Ammon's horn (tissue), 1 donor: ENCODE results near the gene SNX17.
"Not testable (repeated sequence)": the region's sequence is repeated elsewhere in the genome, so short reads cannot be mapped to it uniquely, and the experiment has no call there.

Experiments
- DNase-seq: peaks from one replicate; pipeline ENCODE4 v3.0.0-alpha.2; 2016; ENCODE audit warnings: low spot score

SNX17 gene

GRCh38 chr2:27398962-27399361 lies 28.5 kb downstream of the SNX17 start:
- no peak for DNase-seq

DNA sequence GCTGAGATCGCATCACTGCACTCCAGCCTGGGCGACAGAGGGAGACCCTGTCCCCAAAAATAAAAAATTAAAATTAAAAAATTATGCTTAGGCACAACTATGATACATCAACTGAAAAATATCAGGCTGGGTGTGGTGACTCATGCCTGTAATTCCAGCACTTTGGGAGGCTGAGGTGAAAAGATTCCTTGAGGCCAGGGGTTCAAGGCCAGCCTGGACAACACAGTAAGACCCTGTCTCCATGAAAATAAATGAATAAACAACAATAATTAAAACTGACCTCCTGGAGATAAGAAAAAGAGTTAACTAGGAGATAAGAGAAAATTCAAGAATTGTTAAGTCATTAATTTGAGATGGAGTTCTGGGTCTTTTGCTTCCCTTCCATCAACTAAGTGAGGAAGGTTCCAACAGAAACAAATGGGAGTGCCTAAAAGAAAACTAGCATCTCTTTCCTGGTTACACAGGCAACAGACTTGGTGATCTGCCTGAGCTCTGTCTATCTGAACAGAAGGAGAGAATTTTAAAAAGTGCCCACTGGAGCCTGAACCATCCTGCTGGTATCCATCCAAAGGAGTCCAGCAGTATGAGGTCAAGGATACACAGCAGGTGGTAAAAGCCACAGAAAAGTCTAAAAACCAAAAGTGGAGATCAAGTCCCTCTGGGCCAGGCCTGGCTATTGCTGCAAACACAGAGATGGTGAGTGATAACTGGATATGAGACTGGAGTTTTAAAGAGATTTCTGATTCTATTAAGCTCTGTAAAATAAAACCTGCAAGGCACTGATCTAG lies 30.1 kb downstream of the SNX17 start:
- DNase-seq = no peak

DNA sequence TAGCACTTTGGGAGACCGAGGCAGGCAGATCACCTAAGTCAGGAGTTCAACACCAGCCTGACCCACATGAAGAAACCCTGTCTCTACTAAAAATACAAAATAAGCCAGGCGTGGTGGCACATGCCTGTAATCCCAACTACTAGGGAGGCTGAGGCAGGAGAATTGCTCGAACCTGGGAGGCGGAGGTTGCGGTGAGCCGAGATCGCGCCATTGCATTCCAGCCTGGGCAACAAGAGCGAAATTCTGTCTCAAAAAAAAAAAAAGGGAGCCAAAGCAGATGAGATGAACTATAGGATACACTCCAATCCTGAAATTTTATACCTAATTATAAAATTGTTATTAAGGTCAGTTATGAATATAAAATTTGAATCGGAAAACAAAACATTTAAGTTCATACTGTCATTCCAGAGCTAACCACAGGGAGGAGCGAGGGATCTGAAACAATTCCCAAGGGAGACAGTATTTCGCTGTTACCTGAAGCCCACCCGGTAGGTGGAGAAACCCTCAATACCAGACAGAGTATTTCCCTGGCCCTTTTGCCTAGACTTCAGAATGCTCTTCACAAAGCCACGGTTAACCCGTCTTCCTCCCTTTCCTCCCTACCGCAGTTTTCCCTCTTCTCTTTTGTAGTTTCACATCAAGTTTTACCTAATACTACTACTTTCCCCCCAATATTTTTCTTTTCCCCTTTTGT lies 37.5 kb downstream of the SNX17 start:
- DNase-seq = peak; percentile 30

GRCh38 chr2:27408601-27409320 lies 38.3 kb downstream of the SNX17 start:
- DNase-seq = peak; percentile 5

- peak; percentile 97 for DNase-seq
Observed at GRCh38 chr2:27409321-27410073, 39.1 kb downstream of the SNX17 start, which contains the start of gene PPM1G. Gene PPM1G (minus strand): TSS chr2:27409591. CDS start chr2:27409422, 169 bp downstream.

DNA sequence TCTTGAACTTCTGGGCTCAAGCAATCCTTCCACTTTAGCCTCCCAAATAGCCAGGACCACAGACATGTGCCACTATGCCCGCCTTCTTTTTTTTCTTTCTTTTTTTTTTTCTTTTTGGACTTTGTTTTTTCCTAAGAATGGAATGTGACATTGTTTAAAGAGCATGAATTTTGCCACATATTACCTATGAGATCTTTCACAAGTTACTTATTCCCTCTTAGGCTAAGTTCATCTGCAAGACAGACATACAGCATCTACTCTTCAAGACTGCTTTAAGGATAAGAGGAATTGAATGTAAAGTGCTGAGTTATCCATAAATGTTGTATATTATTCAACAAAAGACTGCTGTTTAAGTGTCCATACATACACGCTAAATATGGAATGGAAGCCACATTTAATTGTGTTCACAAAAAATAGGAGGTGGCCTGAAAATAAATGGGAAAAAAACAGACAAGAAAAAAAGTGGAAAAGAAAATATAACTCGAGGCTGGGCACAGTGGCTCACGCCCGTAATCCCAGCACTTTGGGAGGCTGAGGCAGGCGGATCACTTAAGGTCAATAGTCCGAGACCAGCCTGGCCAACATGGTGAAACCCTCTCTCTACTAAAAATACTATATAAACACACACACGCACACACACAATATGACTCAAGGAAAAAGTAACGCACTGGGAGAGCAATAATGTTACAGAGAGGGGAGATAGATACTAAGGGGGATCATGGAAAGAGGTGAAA lies 42.2 kb downstream of the SNX17 start:
- DNase-seq = no peak

DNA sequence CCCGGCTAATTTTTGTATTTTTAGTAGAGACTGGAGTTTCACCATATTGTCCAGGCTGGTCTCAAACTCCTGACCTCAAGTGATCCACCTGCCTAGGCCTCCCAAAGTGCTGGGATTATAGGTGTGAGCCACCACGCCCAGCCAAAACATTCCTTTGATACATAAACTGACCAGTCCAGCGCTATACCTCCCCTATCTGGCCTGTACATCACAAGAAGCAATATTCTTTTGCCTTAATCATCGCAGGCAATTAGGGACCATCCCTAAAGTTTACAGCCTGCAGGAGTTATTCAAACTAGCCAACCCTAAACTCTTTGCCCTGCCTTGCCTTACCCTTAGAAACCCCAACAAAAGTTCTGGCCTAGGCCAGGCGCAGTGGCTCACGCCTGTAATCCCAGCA lies 45.7 kb downstream of the SNX17 start:
- no peak for DNase-seq

GRCh38 chr2:27420996-27421395 lies 50.6 kb downstream of the SNX17 start:
- no peak for DNase-seq

GRCh38 chr2:27421660-27422250 lies 51.3 kb downstream of the SNX17 start:
- DNase-seq = no peak

- DNase-seq = no peak
Observed at GRCh38 chr2:27422958-27423357, 52.5 kb downstream of the SNX17 start.

GRCh38 chr2:27425039-27425438 lies 54.6 kb downstream of the SNX17 start:
- DNase-seq = not testable (repeated sequence)
